Measurements from ENCODE around the gene CAB39L. TPM values are rescaled to one million over a fixed set of nuclear protein-coding genes. Genes with fewer than 3 reads are reported as not detected.

CAB39L gene
- total RNA-seq, 1 donor from 2014 or later, result 9.8 TPM

GRCh38 chr13:49407936-49408335, 35.9 kb downstream of the CAB39L start:
- intact Hi-C loops (cut with DNase I), result no loop called here
- no peak for DNase-seq (ENCODE audit: low spot score)

- intact Hi-C loops (cut with DNase I), result no loop called here
Measured at GRCh38 chr13:49407068-49407467, 36.8 kb downstream of the CAB39L start.

GRCh38 chr13:49404703-49405020, 39.2 kb downstream of the CAB39L start:
- intact Hi-C loops (cut with DNase I), result no loop called here
- no peak for DNase-seq (ENCODE audit: low spot score)

More at GRCh38 chr13:49407068-49407467, 36.8 kb downstream of the CAB39L start:
- DNase-seq (ENCODE audit: low spot score), result no peak

- no peak for DNase-seq (ENCODE audit: low spot score)
- intact Hi-C loops (cut with DNase I), result no loop called here
Measured at GRCh38 chr13:49403996-49404702, 39.7 kb downstream of the CAB39L start.

GRCh38 chr13:49400755-49401659, 42.9 kb downstream of the CAB39L start:
- no peak for DNase-seq (ENCODE audit: low spot score)
- intact Hi-C loops (cut with DNase I), result no loop called here

GRCh38 chr13:49399801-49400472, 43.9 kb downstream of the CAB39L start:
- DNase-seq (ENCODE audit: low spot score), result no peak

GRCh38 chr13:49395878-49396380, 47.9 kb downstream of the CAB39L start:
- intact Hi-C loops (cut with DNase I), result loop anchor here (5.0 kb wide), 1 partner anchor 94 kb away; no protein-coding TSS in a partner anchor
- no peak for DNase-seq (ENCODE audit: low spot score)

More at GRCh38 chr13:49399801-49400472, 43.9 kb downstream of the CAB39L start:
- intact Hi-C loops (cut with DNase I), result loop anchor here (5.0 kb wide), 1 partner anchor 98 kb away; no protein-coding TSS in a partner anchor

- no peak for DNase-seq (ENCODE audit: low spot score)
Measured at GRCh38 chr13:49395451-49395865, 48.4 kb downstream of the CAB39L start.

GRCh38 chr13:49388091-49388635, 55.7 kb downstream of the CAB39L start:
- intact Hi-C loops (cut with DNase I), result no loop called here
- no peak for DNase-seq (ENCODE audit: low spot score)

More at GRCh38 chr13:49395451-49395865, 48.4 kb downstream of the CAB39L start:
- intact Hi-C loops (cut with DNase I), result loop anchor here (5.0 kb wide), 1 partner anchor 93 kb away; no protein-coding TSS in a partner anchor

GRCh38 chr13:49386664-49387063, 57.2 kb downstream of the CAB39L start:
- DNase-seq (ENCODE audit: low spot score), result no peak
- intact Hi-C loops (cut with DNase I), result no loop called here

GRCh38 chr13:49376121-49376520, 67.7 kb downstream of the CAB39L start:
- intact Hi-C loops (cut with DNase I), result no loop called here

GRCh38 chr13:49374585-49375290, 69.1 kb downstream of the CAB39L start:
- DNase-seq (ENCODE audit: low spot score), result no peak
- intact Hi-C loops (cut with DNase I), result no loop called here

More at GRCh38 chr13:49376121-49376520, 67.7 kb downstream of the CAB39L start:
- no peak for DNase-seq (ENCODE audit: low spot score)

GRCh38 chr13:49373716-49374115, 70.1 kb downstream of the CAB39L start:
- intact Hi-C loops (cut with DNase I), result no loop called here

GRCh38 chr13:49371943-49372613, 71.8 kb downstream of the CAB39L start:
- intact Hi-C loops (cut with DNase I), result no loop called here
- DNase-seq (ENCODE audit: low spot score), result no peak

More at GRCh38 chr13:49373716-49374115, 70.1 kb downstream of the CAB39L start:
- DNase-seq (ENCODE audit: low spot score), result no peak

- intact Hi-C loops (cut with DNase I), result no loop called here
Measured at GRCh38 chr13:49370371-49370770, 73.5 kb downstream of the CAB39L start.

GRCh38 chr13:49369866-49370265, 74.0 kb downstream of the CAB39L start:
- intact Hi-C loops (cut with DNase I), result no loop called here
- DNase-seq (ENCODE audit: low spot score), result no peak

More at GRCh38 chr13:49370371-49370770, 73.5 kb downstream of the CAB39L start:
- DNase-seq (ENCODE audit: low spot score), result no peak

GRCh38 chr13:49368688-49369087, 75.2 kb downstream of the CAB39L start:
- intact Hi-C loops (cut with DNase I), result no loop called here
- no peak for DNase-seq (ENCODE audit: low spot score)

All from cardiac septum (tissue), 1 donor.